ENCODE data around the gene ARHGEF11.
"Not testable (repeated sequence)": the region's sequence is repeated elsewhere in the genome, so short reads cannot be mapped to it uniquely, and the experiment has no call there.

Gene ARHGEF11
- 21.0 to 52.9 (median 43.2) reads per million in 4 donors for total RNA-seq

DNA sequence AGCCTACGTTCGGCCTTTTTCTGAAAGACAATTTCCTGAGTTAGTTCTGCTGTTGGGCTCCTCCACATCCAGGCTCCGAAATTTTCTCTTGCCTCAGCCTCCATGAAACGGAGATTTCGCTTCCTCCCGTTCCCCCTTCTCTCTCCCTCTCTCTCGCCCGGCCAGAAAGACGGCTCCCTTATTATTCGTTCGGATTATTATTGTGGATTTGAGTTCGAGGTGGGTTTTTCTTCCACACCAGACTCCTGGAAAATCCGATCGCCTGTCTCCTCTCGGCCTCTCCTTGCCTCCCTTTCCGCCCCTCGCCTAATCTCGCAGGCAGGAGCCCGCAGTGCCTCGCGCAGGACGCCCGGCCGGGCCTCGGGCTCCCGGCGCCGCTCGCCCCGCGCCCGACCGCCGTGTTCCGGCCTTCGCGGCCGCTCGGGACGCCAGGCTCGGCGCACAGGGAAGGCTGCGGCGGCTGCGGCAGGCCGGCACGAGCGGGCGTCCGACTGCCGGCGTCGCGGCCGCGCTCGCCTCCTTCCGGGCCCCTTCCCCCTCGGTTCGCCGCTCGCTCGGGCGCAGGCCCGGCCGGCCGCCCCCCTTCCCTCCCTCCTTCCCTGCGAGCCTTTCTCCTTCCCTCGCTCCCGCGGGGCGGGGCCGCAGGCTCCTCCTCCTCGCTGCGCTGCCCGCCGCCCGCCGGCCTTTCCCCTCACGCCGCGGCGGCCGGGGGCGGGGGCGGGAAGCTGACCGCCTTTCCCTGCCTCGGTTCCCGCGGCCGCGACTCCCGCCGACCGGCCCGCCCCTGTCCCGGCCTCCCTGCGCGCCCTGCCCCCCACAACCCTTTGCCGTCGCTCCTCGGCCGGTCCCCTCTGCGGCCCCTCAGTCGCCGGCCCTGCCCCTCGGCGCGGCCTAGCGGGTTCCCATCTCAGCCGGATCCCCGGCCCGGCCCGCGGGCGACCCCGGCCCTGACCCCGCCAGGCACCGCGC lies at the start of gene ARHGEF11:
ARHGEF11 (minus strand) TSS at position 493 of the 969 bp plus-strand sequence. CDS start 1,412 bp downstream, outside the sequence.
- DNase-seq: peak in 2 of 5 donors; percentile 6 to 7

- no peak for DNase-seq
Observed at GRCh38 chr1:157095091-157095490, 49.5 kb upstream of the ARHGEF11 start.

GRCh38 chr1:157092831-157093230 lies 47.3 kb upstream of the ARHGEF11 start:
- no peak for DNase-seq

DNA sequence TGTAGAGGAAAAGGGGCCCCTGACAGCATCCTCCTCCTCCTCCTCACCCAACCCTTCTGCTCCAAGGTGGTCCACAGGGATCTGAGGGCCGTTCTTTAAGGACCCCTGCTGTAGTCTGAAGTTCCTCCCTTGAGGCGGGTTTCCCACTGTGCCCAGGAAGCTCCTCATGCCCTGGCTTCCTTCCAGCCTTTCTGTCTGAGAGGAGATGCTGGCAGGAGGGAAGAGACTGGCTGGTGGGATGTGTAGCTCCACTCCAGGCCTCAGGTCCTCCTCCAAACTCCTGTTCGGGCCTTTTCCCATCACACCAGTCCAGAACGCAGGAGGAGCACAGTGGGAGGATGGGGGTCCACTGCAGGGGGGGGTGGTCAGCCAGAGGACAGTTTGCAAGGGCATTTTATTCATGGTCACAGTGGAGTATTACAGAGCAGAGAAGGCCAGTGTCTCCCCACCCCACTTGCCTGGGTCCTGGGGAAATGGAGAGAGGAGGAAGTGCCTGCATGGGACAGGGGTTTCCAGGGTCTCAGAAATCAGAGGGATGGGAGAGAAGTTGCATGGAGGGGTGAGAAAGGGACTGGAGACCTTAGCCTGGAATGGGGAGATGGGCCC lies 46.2 kb upstream of the ARHGEF11 start:
- no peak for DNase-seq

DNA sequence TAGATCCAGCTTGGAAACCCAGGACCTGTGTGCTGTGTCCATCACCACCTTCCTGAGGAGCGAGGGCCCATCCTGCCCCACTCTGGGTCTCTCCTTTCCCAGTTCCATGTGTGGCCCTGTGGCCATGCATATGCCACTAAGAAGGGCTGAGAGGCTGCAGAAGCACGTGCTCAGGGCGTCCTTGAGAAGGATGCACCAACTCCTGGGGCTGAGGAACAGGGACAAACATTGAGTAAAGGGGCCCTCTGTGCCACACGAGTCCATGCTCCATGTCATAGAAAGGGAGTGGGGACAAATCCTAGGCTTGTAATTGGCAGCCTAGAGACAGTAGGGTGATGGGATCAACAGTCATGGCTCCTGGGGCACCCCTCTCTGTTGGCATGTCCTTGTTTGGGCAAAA lies 45.6 kb upstream of the ARHGEF11 start:
- DNase-seq: no peak

- DNase-seq: no peak
Observed at GRCh38 chr1:157090771-157091170, 45.2 kb upstream of the ARHGEF11 start.

DNA sequence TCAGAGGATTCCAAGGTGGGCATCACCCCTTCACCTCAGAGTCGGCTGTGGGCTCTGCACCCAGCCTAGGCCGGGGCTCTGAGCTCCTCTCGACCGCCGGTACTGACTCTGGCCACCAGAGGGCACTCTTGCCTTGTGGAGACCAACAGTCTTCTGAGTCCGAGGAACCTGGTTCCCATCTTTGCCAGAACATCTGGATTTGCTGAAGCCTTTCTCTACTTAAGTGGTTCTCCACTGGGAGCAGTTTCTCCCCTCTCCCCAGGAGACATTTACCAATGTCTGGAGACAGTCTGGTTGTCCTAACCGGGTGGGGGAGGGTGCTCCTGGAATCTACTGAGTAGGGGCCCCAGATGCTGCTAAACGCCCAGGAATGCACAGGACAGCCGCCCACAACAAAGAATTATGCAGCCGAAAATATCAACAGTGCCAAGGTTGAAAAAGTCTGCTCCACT lies 44.7 kb upstream of the ARHGEF11 start:
- peak; percentile 66 to 87 (median 72) for DNase-seq

DNA sequence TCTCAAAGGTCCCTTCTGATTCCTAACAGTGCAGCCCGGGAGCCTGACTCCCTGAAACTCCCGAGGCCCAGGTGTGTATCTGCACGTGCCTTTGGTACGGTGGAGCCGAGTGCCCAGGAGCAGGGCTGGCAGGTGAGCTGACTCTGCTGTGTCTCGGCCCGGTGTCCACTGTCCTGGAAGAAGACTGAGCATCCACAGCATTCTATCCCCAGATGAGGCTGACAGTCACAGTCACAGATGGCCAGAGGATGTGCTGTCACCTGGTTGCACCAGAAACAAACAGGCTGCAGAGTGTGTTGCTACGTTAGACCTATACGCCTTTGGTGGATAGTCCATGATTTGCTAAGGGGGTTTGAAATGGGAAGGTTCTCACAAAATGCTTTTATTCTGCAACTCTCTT lies 44.2 kb upstream of the ARHGEF11 start:
- no peak for DNase-seq

DNA sequence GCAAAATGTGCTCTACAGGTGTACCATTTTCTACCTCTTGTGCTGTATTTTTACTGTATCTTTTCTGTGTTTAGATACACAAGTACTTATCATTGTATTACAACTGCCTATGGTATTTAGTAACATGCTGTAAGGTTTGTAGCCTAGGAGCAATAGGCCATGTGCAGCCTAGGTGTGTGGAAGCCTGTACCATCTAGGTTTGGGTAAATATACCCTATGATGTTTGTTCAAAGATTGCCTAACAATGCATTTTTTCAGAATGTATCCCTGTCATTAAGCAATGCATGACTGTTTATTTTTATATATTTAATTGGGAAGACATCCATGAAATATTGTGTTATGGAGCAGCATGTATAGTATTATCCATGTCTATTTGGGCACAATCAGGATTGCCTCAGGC lies 43.1 kb upstream of the ARHGEF11 start:
- DNase-seq: no peak

DNA sequence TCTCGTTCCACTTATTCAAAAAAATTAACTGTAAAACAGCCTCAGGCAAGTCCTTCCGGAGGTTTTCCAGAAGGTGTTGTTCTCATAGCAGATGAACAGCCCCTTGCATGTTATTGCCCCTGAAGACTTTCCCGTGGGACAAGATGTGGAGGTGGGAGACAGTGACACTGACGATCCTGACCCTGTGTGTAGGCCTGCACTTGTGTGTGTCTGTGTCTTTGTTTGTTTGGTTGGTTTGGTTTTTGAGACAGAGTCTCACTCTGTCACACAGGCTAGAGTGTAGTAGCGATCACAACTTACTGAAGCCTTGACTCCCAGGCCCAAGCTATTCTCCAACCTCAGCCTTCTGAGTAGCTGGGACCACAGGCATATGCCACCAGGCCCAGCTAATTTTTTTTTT lies 41.5 kb upstream of the ARHGEF11 start:
- DNase-seq: no peak

- no peak for DNase-seq
Observed at GRCh38 chr1:157086299-157086698, 40.8 kb upstream of the ARHGEF11 start.

GRCh38 chr1:157085421-157085820 lies 39.9 kb upstream of the ARHGEF11 start:
- no peak for DNase-seq

- no peak for DNase-seq
Observed at GRCh38 chr1:157084720-157085119, 39.2 kb upstream of the ARHGEF11 start.

- no peak for DNase-seq
Observed at GRCh38 chr1:157081707-157082106, 36.2 kb upstream of the ARHGEF11 start.

DNA sequence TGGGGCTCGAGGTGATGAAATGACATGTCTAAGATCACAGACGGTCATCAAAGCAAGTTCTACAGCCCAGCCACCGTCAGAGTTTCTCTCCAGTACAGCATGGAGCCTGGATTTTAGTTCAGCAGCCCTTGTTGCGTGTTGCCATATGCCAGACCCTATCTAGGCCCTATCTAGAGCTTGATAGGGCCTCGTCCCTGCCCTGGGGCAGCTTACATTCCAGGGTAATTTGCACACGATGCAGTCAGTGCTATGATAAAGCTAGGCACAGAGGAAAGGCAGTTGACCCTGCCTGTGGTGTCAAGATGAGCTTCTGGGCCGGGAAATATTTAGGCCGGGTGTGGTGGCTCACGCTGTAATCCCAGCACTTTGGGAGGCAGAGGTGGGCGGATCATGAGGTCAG lies 35.2 kb upstream of the ARHGEF11 start:
- DNase-seq: no peak

DNA sequence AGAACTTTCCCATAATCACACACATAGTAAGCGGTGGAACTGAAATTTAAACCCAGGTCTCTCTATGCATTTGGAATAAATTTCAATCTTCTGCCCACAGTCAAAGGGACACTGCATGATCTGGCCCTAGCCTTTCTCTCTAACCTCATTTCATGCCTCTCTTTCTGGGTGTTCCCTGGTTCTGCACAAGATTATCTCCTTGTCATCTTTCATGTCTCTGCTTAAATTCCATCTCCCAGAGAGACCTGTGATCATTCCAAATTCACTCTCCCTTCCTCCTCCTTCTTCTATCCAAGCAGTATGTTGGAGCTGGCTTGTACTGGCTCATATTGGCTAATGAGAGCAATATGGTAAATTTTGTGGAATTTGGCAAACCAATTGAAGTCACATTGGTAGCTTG lies 31.9 kb upstream of the ARHGEF11 start:
- no peak for DNase-seq

GRCh38 chr1:157073944-157074685 lies 28.6 kb upstream of the ARHGEF11 start:
- peak in 2 of 5 donors; percentile 17 to 25 for DNase-seq

DNA sequence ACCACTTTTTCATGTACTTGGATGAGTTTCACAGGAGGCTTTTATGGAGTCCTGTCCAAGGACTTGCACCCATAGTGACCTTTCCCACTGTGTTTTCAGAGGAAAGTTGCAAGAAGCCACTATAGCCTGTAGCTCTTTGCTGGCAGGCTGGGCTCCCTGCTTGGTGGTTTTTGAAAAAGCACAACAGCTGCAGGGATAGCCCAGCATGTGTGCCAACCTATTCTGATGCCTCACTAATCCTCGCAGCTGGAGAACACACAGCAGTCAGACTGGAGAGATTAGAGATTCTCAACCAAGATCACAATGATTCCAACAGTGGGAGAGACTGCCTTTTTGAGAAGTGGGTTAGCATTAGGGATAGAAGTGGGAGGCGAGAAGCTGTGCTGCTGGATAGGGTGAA lies 24.1 kb upstream of the ARHGEF11 start:
- no peak for DNase-seq

- DNase-seq: not testable (repeated sequence)
Observed at GRCh38 chr1:157059241-157059640, 13.7 kb upstream of the ARHGEF11 start.

GRCh38 chr1:157056269-157056668 lies 10.7 kb upstream of the ARHGEF11 start:
- DNase-seq: no peak

- DNase-seq: not testable (repeated sequence)
Observed at GRCh38 chr1:157055729-157056128, 10.2 kb upstream of the ARHGEF11 start.

DNA sequence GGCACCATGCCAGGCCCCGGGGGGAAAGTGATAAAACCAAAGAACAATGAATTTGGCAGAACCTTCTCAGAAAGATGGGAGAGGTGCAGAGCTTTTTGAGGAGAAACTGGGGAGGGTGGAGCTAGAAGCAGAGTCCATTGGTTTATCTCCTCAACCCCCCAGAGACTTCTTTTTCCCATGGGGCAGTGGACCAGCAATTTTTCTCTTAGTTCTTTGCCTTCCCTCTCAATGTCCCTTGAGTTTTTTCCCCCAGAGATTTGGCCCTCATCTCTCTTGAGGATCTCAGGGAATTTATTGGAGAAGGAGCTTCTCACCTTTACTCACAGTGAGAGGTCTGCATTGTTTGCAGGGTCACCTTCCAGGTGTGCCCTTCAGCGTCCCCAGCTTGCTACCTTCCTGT lies 5.3 kb upstream of the ARHGEF11 start:
- no peak for DNase-seq

DNA sequence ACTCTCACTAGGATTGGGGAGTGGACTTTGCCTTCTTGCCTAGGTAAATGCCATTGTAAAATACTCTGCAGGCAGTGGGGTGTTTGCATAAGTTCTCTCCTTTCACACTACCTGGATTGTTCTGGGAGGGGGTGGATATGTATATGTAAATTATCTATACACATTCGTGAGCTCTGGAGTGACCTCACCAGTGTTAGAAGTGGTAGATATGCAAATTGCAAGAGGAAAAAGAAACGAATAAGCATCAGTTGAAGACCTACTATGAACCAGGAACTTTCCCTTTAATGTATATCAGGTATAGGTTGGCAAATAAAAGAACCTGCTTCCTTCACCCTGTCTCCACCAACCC lies 1.5 kb upstream of the ARHGEF11 start:
- no peak for DNase-seq

Measured in T-helper 1 cell (primary cell).